ENCODE measurements around the gene KPNB1. TPM values are rescaled to one million over a fixed set of nuclear protein-coding genes. Genes with fewer than 3 reads are reported as not detected.

Gene KPNB1
- total and polyA plus RNA-seq, 4 donors, result 40.1 to 258 (median 158) TPM

DNA sequence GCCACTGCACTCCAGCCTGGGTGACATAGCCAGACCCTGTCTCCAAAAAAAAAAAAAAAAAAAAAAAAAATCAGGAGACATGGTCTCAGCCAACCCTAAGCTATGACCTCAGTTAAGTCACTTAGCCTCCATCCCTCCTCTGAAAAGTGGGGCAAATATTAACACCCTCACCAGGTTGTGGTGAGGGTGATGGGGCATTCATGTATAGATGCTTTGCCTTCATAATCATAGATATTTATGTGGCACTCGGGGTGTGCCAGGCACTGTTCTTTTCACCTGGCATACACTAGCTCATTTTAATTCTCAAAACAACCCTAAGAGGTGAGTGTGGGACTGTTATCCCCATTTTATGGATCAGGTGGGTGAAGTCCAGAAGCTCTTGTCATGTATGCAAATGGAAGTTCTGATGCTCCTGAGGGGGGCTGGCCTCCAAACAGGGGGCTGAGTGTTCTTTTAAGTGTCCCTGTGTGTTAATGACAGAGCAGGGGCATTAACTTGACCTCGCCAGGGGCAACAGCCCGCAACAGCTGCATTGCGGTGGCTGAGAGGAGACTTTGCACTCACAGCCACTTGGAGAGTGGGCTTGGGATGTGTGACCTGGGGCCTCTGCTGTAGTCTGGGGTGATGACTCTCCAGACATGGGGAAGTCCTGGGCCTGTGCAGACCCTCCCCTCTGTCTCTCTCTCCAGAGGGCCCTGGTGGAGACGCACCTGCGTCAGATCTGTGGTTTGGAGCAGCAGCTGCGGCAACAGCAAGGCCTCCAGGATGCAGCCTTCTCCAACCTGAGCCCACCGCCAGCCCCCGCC is 48.4 kb downstream of the KPNB1 start:
- no peaks in the 10 kb centered on the region for H3K9me3 ChIP-seq (ENCODE audit: control insufficient read depth in 4 of 4, insufficient read depth in 3 of 4, low read length in 3 of 4)
- H3K27me3 ChIP-seq (ENCODE audit: control insufficient read depth in 3 of 3, insufficient read depth in 3 of 3, low read length in 2 of 3), result no peaks in the 10 kb centered on the region
- H3K4me1 ChIP-seq (ENCODE audit: control insufficient read depth in 5 of 5, insufficient read depth in 5 of 5, low read length in 5 of 5), result peaks cover 0 to 23% (median 4%) of the 10 kb centered on the region in 5 donors
- no peak overlapping the region for H3K4me3 ChIP-seq
- DNase-seq (no peak), ATAC-seq (ENCODE audit: insufficient read depth, low FRiP score) (no peak)
- WGBS, 2 donors, result 75% methylated on average over 9 of the region's 9 CpGs
- TF ChIP-seq, protein P1, sequence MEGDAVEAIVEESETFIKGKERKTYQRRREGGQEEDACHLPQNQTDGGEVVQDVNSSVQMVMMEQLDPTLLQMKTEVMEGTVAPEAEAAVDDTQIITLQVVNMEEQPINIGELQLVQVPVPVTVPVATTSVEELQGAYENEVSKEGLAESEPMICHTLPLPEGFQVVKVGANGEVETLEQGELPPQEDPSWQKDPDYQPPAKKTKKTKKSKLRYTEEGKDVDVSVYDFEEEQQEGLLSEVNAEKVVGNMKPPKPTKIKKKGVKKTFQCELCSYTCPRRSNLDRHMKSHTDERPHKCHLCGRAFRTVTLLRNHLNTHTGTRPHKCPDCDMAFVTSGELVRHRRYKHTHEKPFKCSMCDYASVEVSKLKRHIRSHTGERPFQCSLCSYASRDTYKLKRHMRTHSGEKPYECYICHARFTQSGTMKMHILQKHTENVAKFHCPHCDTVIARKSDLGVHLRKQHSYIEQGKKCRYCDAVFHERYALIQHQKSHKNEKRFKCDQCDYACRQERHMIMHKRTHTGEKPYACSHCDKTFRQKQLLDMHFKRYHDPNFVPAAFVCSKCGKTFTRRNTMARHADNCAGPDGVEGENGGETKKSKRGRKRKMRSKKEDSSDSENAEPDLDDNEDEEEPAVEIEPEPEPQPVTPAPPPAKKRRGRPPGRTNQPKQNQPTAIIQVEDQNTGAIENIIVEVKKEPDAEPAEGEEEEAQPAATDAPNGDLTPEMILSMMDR (IDR thresholded peaks at IDR 0.05; ENCODE audit: control extremely low read depth, extremely low read depth), result no peak
- no peak overlapping the region for H3K9ac ChIP-seq (ENCODE audit: insufficient read depth in 1 of 2, low read length in 2 of 2)
- peaks cover 3 to 34% (median 16%) of the 10 kb centered on the region in 4 donors for H3K36me3 ChIP-seq (ENCODE audit: control insufficient read depth in 4 of 4, insufficient read depth in 4 of 4, low read length in 4 of 4)
- no peak overlapping the region for H3K27ac ChIP-seq (ENCODE audit: low read depth in 1 of 2, low read length in 1 of 2)

DNA sequence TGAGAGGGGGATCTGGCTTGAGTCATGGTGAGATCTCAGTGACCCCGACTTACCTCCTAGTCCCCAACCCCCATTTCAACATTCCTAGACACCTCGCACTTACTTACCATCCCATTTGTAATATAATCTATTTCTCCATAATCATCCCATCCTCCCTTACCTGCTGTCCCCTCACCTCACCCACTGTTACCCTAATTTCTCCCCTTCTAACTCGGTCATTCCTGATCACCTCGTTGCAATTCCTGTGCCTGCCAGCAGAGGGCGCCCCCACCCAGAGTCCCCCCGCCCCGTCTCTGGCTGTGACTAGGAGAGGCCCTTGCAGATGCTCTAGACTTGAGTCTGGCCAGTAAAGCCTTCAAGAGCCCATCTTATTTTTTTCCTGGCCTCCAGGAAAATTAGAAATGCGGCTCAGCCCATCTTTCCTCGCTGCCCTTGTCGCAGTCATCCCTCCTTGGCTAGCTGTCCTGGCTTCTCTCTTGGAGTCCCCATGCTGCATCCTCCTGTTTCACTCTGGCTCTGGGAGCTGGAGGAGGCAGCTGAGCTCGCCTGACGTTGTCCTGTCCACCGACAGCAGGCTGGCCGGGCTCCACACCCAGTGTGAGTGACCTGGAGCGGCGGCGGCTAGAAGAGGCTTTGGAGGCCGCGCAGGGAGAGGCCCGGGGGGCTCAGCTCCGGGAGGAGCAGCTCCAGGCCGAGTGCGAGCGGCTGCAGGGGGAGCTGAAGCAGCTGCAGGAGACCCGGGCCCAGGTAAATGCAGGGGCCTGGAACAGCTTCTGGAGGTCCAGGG is 49.2 kb downstream of the KPNB1 start:
- TF ChIP-seq, protein P1 (IDR thresholded peaks at IDR 0.05; ENCODE audit: control extremely low read depth, extremely low read depth), result peak; percentile 66
- no peaks in the 10 kb centered on the region for H3K9me3 ChIP-seq (ENCODE audit: control insufficient read depth in 4 of 4, insufficient read depth in 3 of 4, low read length in 3 of 4)
- no peak overlapping the region for H3K27ac ChIP-seq (ENCODE audit: low read depth in 1 of 2, low read length in 1 of 2)
- WGBS, 2 donors, result 66 to 68% methylated on average over 24 to 25 of the region's 25 CpGs
- peak; percentile 30 to 70 (median 50) for DNase-seq
- H3K9ac ChIP-seq (ENCODE audit: insufficient read depth in 1 of 2, low read length in 2 of 2), result no peak overlapping the region
- H3K4me1 ChIP-seq (ENCODE audit: control insufficient read depth in 5 of 5, insufficient read depth in 5 of 5, low read length in 5 of 5), result peaks cover 0 to 19% (median 0%) of the 10 kb centered on the region in 5 donors
- no peak for ATAC-seq (ENCODE audit: insufficient read depth, low FRiP score)
- H3K36me3 ChIP-seq (ENCODE audit: control insufficient read depth in 4 of 4, insufficient read depth in 4 of 4, low read length in 4 of 4), result peaks cover 3 to 36% (median 18%) of the 10 kb centered on the region in 4 donors
- no peaks in the 10 kb centered on the region for H3K27me3 ChIP-seq (ENCODE audit: control insufficient read depth in 3 of 3, insufficient read depth in 3 of 3, low read length in 2 of 3)
- H3K4me3 ChIP-seq, result no peak overlapping the region

DNA sequence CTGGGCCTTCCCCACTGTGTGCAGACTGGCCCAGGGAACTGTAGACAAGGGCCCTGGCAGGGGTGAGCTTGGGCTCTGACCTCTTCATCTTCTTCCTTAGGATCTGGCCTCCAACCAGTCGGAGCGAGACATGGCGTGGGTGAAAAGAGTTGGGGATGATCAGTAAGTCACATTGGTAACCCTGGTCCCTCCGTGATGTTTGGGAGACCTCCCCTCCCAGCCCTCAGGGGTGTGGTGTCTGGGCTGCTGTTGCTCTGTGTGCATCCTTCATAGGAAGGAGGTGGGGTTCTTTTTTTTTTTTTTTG is 49.8 kb downstream of the KPNB1 start:
- no peaks in the 10 kb centered on the region for H3K27me3 ChIP-seq (ENCODE audit: control insufficient read depth in 3 of 3, insufficient read depth in 3 of 3, low read length in 2 of 3)
- ATAC-seq (ENCODE audit: insufficient read depth, low FRiP score) (no peak), DNase-seq (no peak)
- no peak overlapping the region for H3K9ac ChIP-seq (ENCODE audit: insufficient read depth in 1 of 2, low read length in 2 of 2)
- H3K4me3 ChIP-seq, result no peak overlapping the region
- H3K27ac ChIP-seq (ENCODE audit: low read depth in 1 of 2, low read length in 1 of 2), result no peak overlapping the region
- WGBS, 2 donors, result 94 to 96% methylated on average over 4 of the region's 4 CpGs
- H3K36me3 ChIP-seq (ENCODE audit: control insufficient read depth in 4 of 4, insufficient read depth in 4 of 4, low read length in 4 of 4), result peaks cover 3 to 36% (median 18%) of the 10 kb centered on the region in 4 donors
- H3K9me3 ChIP-seq (ENCODE audit: control insufficient read depth in 4 of 4, insufficient read depth in 3 of 4, low read length in 3 of 4), result no peaks in the 10 kb centered on the region
- TF ChIP-seq, protein P1 (IDR thresholded peaks at IDR 0.05; ENCODE audit: control extremely low read depth, extremely low read depth), result no peak
- H3K4me1 ChIP-seq (ENCODE audit: control insufficient read depth in 5 of 5, insufficient read depth in 5 of 5, low read length in 5 of 5), result peaks cover 0 to 19% (median 0%) of the 10 kb centered on the region in 5 donors

Data from lung (tissue), 12 donors.